ENCODE data around the gene ELMO1.

- TF ChIP-seq BHLHE40 (IDR thresholded peaks at IDR 0.05; ENCODE audit: low read length) (no peak), RARA (CRISPR knock-in tag; IDR thresholded peaks at IDR 0.05) (no peak), TCF12 (IDR thresholded peaks at IDR 0.05) (no peak), TCF12 (CRISPR knock-in tag; IDR thresholded peaks at IDR 0.05) (no peak), RARG (CRISPR knock-in tag; IDR thresholded peaks at IDR 0.05; ENCODE audit: low read depth) (no peak), GTF2F1 (IDR thresholded peaks at IDR 0.05; ENCODE audit: low read length) (no peak), SNRNP70 (IDR thresholded peaks at IDR 0.05; ENCODE audit: low read depth, low read length) (no peak), USF2 (IDR thresholded peaks at IDR 0.05; ENCODE audit: low read depth, low read length) (no peak), USF2 (CRISPR knock-in tag; IDR thresholded peaks at IDR 0.05; ENCODE audit: borderline replicate concordance) (no peak), FOXJ3 (CRISPR knock-in tag; IDR thresholded peaks at IDR 0.05; ENCODE audit: borderline replicate concordance) (no peak), CBX2 (IDR thresholded peaks at IDR 0.05; ENCODE audit: low read depth, low read length) (no peak), CBX2 (CRISPR knock-in tag; IDR thresholded peaks at IDR 0.05; ENCODE audit: low read depth) (no peak)
- TF ChIP-seq, protein P1, sequence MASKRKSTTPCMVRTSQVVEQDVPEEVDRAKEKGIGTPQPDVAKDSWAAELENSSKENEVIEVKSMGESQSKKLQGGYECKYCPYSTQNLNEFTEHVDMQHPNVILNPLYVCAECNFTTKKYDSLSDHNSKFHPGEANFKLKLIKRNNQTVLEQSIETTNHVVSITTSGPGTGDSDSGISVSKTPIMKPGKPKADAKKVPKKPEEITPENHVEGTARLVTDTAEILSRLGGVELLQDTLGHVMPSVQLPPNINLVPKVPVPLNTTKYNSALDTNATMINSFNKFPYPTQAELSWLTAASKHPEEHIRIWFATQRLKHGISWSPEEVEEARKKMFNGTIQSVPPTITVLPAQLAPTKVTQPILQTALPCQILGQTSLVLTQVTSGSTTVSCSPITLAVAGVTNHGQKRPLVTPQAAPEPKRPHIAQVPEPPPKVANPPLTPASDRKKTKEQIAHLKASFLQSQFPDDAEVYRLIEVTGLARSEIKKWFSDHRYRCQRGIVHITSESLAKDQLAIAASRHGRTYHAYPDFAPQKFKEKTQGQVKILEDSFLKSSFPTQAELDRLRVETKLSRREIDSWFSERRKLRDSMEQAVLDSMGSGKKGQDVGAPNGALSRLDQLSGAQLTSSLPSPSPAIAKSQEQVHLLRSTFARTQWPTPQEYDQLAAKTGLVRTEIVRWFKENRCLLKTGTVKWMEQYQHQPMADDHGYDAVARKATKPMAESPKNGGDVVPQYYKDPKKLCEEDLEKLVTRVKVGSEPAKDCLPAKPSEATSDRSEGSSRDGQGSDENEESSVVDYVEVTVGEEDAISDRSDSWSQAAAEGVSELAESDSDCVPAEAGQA (IDR thresholded peaks at IDR 0.05; ENCODE audit: low read depth) = no peak
- TF ChIP-seq, protein P1 (CRISPR knock-in tag; IDR thresholded peaks at IDR 0.05; ENCODE audit: borderline replicate concordance) = no peak
Measured at GRCh38 chr7:36964297-36964696, 484.4 kb downstream of the ELMO1 start.

Measured in HepG2 (cell line).